Activated B cell treated with CpG ODN at 0.5 μM for 24 hours (primary cell): ENCODE results near the gene FOXA3. TPM values are rescaled to one million over a fixed set of nuclear protein-coding genes. Genes with fewer than 3 reads are reported as not detected.

Experiments used
- ATAC-seq: fragments of 200-7000 bp; cut with Tn5 transposase; one replicate; pipeline ENCODE4 v1.10.0; 2021; ENCODE audit warnings: low read depth, mild to moderate bottlenecking, moderate library complexity
- CTCF ChIA-PET: fragments of 350-600 bp; sonication (Branson Sonifier 250); formaldehyde crosslinking; loops from one replicate; lab custom pipeline; 2021; ENCODE audit warnings: antibody characterized with exemption; lab: Charles Lee
- POLR2A ChIA-PET: fragments of 350-600 bp; sonication (Branson Sonifier 250); formaldehyde crosslinking; loops from one replicate; lab custom pipeline; 2021; ENCODE audit warnings: antibody characterized with exemption; lab: Charles Lee
- DNase-seq: peaks from one replicate; pipeline ENCODE4 v3.0.0; 2022
- H3K27ac Mint-ChIP-seq: one replicate; pipeline ENCODE4 v1.8.0; 2020; ENCODE audit warnings: mixed read lengths
- H3K27me3 Mint-ChIP-seq: one replicate; pipeline ENCODE4 v1.8.0; 2021; ENCODE audit warnings: mixed read lengths
- H3K36me3 Mint-ChIP-seq: one replicate; pipeline ENCODE4 v1.8.0; 2021; ENCODE audit warnings: low read depth, mixed read lengths
- H3K4me1 Mint-ChIP-seq: one replicate; pipeline ENCODE4 v1.8.0; 2021; ENCODE audit warnings: mixed read lengths
- H3K4me3 Mint-ChIP-seq: one replicate; pipeline ENCODE4 v1.8.0; 2020; ENCODE audit warnings: mild to moderate bottlenecking, mixed read lengths
- H3K9me3 Mint-ChIP-seq: one replicate; pipeline ENCODE4 v1.8.0; 2020; ENCODE audit warnings: mixed read lengths
- CTCF ChIP-seq: fragments of 200-600 bp; IDR thresholded peaks from one replicate; pipeline ENCODE4 v1.8.0; 2022; ENCODE audit warnings: antibody characterized with exemption, mild to moderate bottlenecking
- intact Hi-C: fragments of 100-400 bp; cut with micrococcal nuclease; formaldehyde crosslinking; loops from one replicate; pipeline ENCODE4 v1.15.1; 2024
- total RNA-seq: library from RNA; stranded (reverse); gene quantifications from 2 replicates; pipeline ENCODE4 v1.2.3, GENCODE V29; 2022

The FOXA3 gene
- total RNA-seq, 1 donor from 2014 or later: not detected

GRCh38 chr19:45881909-45882528 lies 17.9 kb downstream of the FOXA3 start:
- Mint-ChIP-seq H3K9me3 (no peaks in the 10 kb centered on the region), H3K27me3 (peaks cover 15% of the 10 kb centered on the region), H3K4me1 (peaks cover 34% of the 10 kb centered on the region), H3K36me3 (peaks cover 13% of the 10 kb centered on the region), H3K4me3 (no peak overlapping the region), H3K27ac (no peak overlapping the region)
- intact Hi-C loops: loop anchor here (10.0 kb wide), 1 partner anchor 463 kb away; the partner anchor contains the start of gene PPP5C
- no peak for DNase-seq
- ChIA-PET CTCF (interaction anchor here (0.9 to 2.2 kb wide), 4 partner anchors 18 to 112 kb away, joined by 3 to 16 read pairs (median 5); partner anchors contain the start of genes FOXA3 and SYMPK), POLR2A (interaction anchor here (0.6 to 1.5 kb wide), 3 partner anchors 18 to 113 kb away, joined by 3 to 11 read pairs (median 3); partner anchors contain the start of genes DMWD, FOXA3, SIX5 and SYMPK)
- no peak for TF ChIP-seq CTCF
- ATAC-seq: no peak

- TF ChIP-seq CTCF: peak; percentile 66
- intact Hi-C loops: loop anchor here (1.0 to 10.0 kb wide), 3 partner anchors 66 to 462 kb away; partner anchors contain the start of gene PPP5C
- peak overlapping the region; percentile 84 for H3K4me3 Mint-ChIP-seq
- H3K9me3 Mint-ChIP-seq: no peaks in the 10 kb centered on the region
- DNase-seq (peak; percentile 76), ATAC-seq (peak; percentile 45)
- H3K27ac Mint-ChIP-seq: peak overlapping the region; percentile 74
- H3K4me1 Mint-ChIP-seq: peaks cover 33% of the 10 kb centered on the region
- peaks cover 13% of the 10 kb centered on the region for H3K36me3 Mint-ChIP-seq
- H3K27me3 Mint-ChIP-seq: peaks cover 10% of the 10 kb centered on the region
- POLR2A ChIA-PET: interaction anchor here (0.6 to 1.5 kb wide), 4 partner anchors 19 to 114 kb away, joined by 3 to 11 read pairs (median 3); partner anchors contain the start of genes DMWD, FOXA3, SIX5 and SYMPK
- CTCF ChIA-PET: interaction anchor here (0.8 to 2.2 kb wide), 4 partner anchors 19 to 113 kb away, joined by 4 to 16 read pairs (median 5); partner anchors contain the start of genes FOXA3 and SYMPK
Observed at GRCh38 chr19:45882652-45883585, 18.8 kb downstream of the FOXA3 start.

GRCh38 chr19:45883586-45883880 lies 19.4 kb downstream of the FOXA3 start:
- CTCF ChIA-PET: no interaction called here
- TF ChIP-seq CTCF: peak; percentile 15
- peak overlapping the region; percentile 84 for H3K4me3 Mint-ChIP-seq
- H3K27ac Mint-ChIP-seq: peak overlapping the region; percentile 74
- H3K4me1 Mint-ChIP-seq: peaks cover 33% of the 10 kb centered on the region
- no peak for DNase-seq
- no peaks in the 10 kb centered on the region for H3K9me3 Mint-ChIP-seq
- intact Hi-C loops: loop anchor here (1.0 to 10.0 kb wide), 3 partner anchors 66 to 461 kb away; partner anchors contain the start of gene PPP5C
- peaks cover 8% of the 10 kb centered on the region for H3K27me3 Mint-ChIP-seq
- peaks cover 13% of the 10 kb centered on the region for H3K36me3 Mint-ChIP-seq
- no peak for ATAC-seq
- POLR2A ChIA-PET: no interaction called here

GRCh38 chr19:45883881-45884681 lies 20.0 kb downstream of the FOXA3 start:
- no peak for TF ChIP-seq CTCF
- intact Hi-C loops: loop anchor here (1.0 to 10.0 kb wide), 3 partner anchors 67 to 461 kb away; partner anchors contain the start of gene PPP5C
- H3K36me3 Mint-ChIP-seq: peaks cover 13% of the 10 kb centered on the region
- H3K27ac Mint-ChIP-seq: no peak overlapping the region
- no peak for ATAC-seq
- ChIA-PET POLR2A (interaction anchor here (0.6 to 5.0 kb wide), 3 partner anchors 13 to 20 kb away, joined by 3 to 60 read pairs (median 33); partner anchors contain the start of genes FOXA3, MYPOP and SYMPK), CTCF (interaction anchor here (0.7 to 1.3 kb wide), 2 partner anchors 21 to 67 kb away, joined by 3 to 4 read pairs; no protein-coding TSS in a partner anchor)
- DNase-seq: no peak
- H3K4me1 Mint-ChIP-seq: peaks cover 33% of the 10 kb centered on the region
- H3K27me3 Mint-ChIP-seq: peaks cover 5% of the 10 kb centered on the region
- H3K4me3 Mint-ChIP-seq: no peak overlapping the region
- no peaks in the 10 kb centered on the region for H3K9me3 Mint-ChIP-seq
